Transverse colon (tissue), 4 donors: ENCODE results near the gene DGKG.

Experiments used
- EP300 ChIP-seq: sonication (generic); formaldehyde crosslinking; IDR thresholded peaks from one replicate; pipeline ENCODE4 v1.6.1; 2017; ENCODE audit warnings: antibody characterized with exemption, low read depth
- POLR2A ChIP-seq: fragments of 450-650 bp; IDR thresholded peaks from one replicate; pipeline ENCODE4 v1.6.1; 2016; ENCODE audit warnings: antibody characterized with exemption, mild to moderate bottlenecking, moderate library complexity
- POLR2AphosphoS5 ChIP-seq, 3 donors: sonication (generic); formaldehyde crosslinking; IDR thresholded peaks; one replicate each; pipeline ENCODE4 v1.6.1; 2016; ENCODE audit warnings: antibody characterized with exemption in 3 of 3
- TF ChIP-seq, protein P1 (sequence below), 5 experiments: fragments of 200-600 bp in 3 of 5; fragments of 450-650 bp in 2 of 5; sonication (generic) in 3 of 5; IDR thresholded peaks; 1 replicate in 2 of 5; 2 replicates in 3 of 5; pipeline ENCODE4 v1.5.1; 2016 to 2017; ENCODE audit warnings: antibody characterized with exemption in 5 of 5, inconsistent platforms in 3 of 5, mild to moderate bottlenecking in 2 of 5, moderate library complexity in 1 of 5

DNA sequence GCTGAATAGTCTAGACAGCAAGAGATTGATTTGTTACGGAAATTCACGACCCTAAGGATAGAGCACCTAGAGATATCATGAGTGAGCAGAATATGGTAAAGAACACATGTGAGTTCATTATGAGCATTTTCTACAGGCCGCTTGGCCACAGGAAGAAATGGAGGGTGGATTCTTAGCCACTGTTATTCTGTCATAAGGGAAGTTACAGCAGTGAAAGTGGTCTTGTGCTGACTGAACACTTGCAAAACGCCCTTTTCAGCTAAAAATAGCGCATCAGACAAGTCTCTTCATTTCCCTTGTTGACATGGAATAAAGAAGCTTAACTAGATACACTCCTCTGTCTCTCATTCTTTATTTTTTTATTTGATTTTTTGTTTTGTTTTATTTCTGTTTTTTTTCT lies 19.8 kb downstream of the DGKG start:
- TF ChIP-seq, protein P1, sequence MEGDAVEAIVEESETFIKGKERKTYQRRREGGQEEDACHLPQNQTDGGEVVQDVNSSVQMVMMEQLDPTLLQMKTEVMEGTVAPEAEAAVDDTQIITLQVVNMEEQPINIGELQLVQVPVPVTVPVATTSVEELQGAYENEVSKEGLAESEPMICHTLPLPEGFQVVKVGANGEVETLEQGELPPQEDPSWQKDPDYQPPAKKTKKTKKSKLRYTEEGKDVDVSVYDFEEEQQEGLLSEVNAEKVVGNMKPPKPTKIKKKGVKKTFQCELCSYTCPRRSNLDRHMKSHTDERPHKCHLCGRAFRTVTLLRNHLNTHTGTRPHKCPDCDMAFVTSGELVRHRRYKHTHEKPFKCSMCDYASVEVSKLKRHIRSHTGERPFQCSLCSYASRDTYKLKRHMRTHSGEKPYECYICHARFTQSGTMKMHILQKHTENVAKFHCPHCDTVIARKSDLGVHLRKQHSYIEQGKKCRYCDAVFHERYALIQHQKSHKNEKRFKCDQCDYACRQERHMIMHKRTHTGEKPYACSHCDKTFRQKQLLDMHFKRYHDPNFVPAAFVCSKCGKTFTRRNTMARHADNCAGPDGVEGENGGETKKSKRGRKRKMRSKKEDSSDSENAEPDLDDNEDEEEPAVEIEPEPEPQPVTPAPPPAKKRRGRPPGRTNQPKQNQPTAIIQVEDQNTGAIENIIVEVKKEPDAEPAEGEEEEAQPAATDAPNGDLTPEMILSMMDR (IDR thresholded peaks at IDR 0.05) = no peak
- TF ChIP-seq POLR2A = no peak
- no peak for TF ChIP-seq POLR2AphosphoS5 (IDR thresholded peaks at IDR 0.05)
- no peak for TF ChIP-seq EP300
